Retinal pigment epithelial cell (primary cell): Measurements from ENCODE around the gene ANKRD13D.

Experiments used
- DNase-seq: peaks from one replicate; pipeline ENCODE4 v3.0.0-alpha.2; 2010; ENCODE audit warnings: low read depth
- H3K4me3 ChIP-seq: 2 replicates; pipeline ENCODE4 v1.5.1; 2011; ENCODE audit warnings: mild to moderate bottlenecking, low read length, control low read depth, moderate library complexity
- CTCF ChIP-seq: conservative IDR thresholded peaks from 2 replicates; pipeline ENCODE4 v1.5.1; 2011; ENCODE audit warnings: low read depth, low read length, control low read depth, inconsistent platforms

Gene ANKRD13D

GRCh38 chr11:67295846-67296245 lies 6.7 kb downstream of the ANKRD13D start:
- DNase-seq = no peak
- no peak overlapping the region for H3K4me3 ChIP-seq
- TF ChIP-seq CTCF = no peak

- TF ChIP-seq CTCF = no peak
- no peak for DNase-seq
- no peak overlapping the region for H3K4me3 ChIP-seq
Observed at GRCh38 chr11:67298786-67299185, 9.7 kb downstream of the ANKRD13D start.

- TF ChIP-seq CTCF = no peak
Observed at GRCh38 chr11:67299471-67300191, 10.5 kb downstream of the ANKRD13D start.

GRCh38 chr11:67300256-67300755 lies 11.2 kb downstream of the ANKRD13D start:
- no peak for TF ChIP-seq CTCF
- H3K4me3 ChIP-seq = no peak overlapping the region
- no peak for DNase-seq

More at GRCh38 chr11:67299471-67300191, 10.5 kb downstream of the ANKRD13D start:
- DNase-seq = no peak
- no peak overlapping the region for H3K4me3 ChIP-seq

GRCh38 chr11:67300756-67301312 lies 11.7 kb downstream of the ANKRD13D start:
- TF ChIP-seq CTCF = no peak
- DNase-seq = no peak
- H3K4me3 ChIP-seq = no peak overlapping the region

GRCh38 chr11:67301313-67301921 lies 12.3 kb downstream of the ANKRD13D start:
- H3K4me3 ChIP-seq = no peak overlapping the region
- TF ChIP-seq CTCF = no peak
- DNase-seq = no peak

- no peak overlapping the region for H3K4me3 ChIP-seq
- no peak for DNase-seq
- no peak for TF ChIP-seq CTCF
Observed at GRCh38 chr11:67301951-67302516, 12.9 kb downstream of the ANKRD13D start.
